ENCODE measurements around the gene FGD4.

DNA sequence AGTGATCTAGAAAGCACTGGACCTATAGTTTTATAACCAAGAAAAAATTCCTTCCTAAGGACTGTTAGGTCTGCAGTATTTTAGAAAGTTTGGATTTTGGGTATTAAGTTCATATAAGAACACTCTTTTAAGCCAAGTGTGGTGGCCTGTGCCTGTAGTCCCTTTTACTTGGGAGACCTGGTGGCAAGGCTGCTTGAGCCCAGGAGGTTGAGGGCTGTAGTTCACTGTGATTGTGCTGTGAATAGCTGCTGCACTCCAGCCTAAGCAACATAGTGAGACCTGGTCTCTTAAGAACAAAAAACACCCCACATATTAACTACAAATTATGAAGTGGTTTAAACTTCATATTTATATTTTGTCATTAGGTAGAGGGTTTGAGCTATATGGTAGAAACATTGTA lies 289.4 kb downstream of the FGD4 start:
- TF ChIP-seq TOX (CRISPR knock-in tag; IDR thresholded peaks at IDR 0.05; ENCODE audit: borderline replicate concordance): no peak
- TF ChIP-seq PATZ1 (CRISPR knock-in tag; IDR thresholded peaks at IDR 0.05; ENCODE audit: borderline replicate concordance): no peak
- no peak for TF ChIP-seq ZNF8 (CRISPR knock-in tag; IDR thresholded peaks at IDR 0.05)
- no peak for TF ChIP-seq ESRRG (CRISPR knock-in tag; IDR thresholded peaks at IDR 0.05)
- no peak for TF ChIP-seq RARB (CRISPR knock-in tag; IDR thresholded peaks at IDR 0.05)
- TF ChIP-seq PPARA (CRISPR knock-in tag; IDR thresholded peaks at IDR 0.05; ENCODE audit: borderline replicate concordance): no peak
- TF ChIP-seq, protein P1, sequence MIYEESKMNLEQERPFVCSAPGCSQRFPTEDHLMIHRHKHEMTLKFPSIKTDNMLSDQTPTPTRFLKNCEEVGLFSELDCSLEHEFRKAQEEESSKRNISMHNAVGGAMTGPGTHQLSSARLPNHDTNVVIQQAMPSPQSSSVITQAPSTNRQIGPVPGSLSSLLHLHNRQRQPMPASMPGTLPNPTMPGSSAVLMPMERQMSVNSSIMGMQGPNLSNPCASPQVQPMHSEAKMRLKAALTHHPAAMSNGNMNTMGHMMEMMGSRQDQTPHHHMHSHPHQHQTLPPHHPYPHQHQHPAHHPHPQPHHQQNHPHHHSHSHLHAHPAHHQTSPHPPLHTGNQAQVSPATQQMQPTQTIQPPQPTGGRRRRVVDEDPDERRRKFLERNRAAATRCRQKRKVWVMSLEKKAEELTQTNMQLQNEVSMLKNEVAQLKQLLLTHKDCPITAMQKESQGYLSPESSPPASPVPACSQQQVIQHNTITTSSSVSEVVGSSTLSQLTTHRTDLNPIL (CRISPR knock-in tag; IDR thresholded peaks at IDR 0.05; ENCODE audit: low read depth): no peak
- no peak for TF ChIP-seq ZFP30 (CRISPR knock-in tag; IDR thresholded peaks at IDR 0.05)
- no peak for TF ChIP-seq ARNTL (CRISPR knock-in tag; IDR thresholded peaks at IDR 0.05; ENCODE audit: borderline replicate concordance, low read depth)
- no peak for TF ChIP-seq ZNF565 (CRISPR knock-in tag; conservative IDR thresholded peaks at IDR 0.05; ENCODE audit: low read depth)
- TF ChIP-seq, protein P2, sequence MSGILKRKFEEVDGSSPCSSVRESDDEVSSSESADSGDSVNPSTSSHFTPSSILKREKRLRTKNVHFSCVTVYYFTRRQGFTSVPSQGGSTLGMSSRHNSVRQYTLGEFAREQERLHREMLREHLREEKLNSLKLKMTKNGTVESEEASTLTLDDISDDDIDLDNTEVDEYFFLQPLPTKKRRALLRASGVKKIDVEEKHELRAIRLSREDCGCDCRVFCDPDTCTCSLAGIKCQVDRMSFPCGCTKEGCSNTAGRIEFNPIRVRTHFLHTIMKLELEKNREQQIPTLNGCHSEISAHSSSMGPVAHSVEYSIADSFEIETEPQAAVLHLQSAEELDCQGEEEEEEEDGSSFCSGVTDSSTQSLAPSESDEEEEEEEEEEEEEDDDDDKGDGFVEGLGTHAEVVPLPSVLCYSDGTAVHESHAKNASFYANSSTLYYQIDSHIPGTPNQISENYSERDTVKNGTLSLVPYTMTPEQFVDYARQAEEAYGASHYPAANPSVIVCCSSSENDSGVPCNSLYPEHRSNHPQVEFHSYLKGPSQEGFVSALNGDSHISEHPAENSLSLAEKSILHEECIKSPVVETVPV (CRISPR knock-in tag; IDR thresholded peaks at IDR 0.05): no peak
- TF ChIP-seq GLIS3 (CRISPR knock-in tag; IDR thresholded peaks at IDR 0.05): no peak
- TF ChIP-seq ZNF70 (CRISPR knock-in tag; IDR thresholded peaks at IDR 0.05): no peak

Data from SK-N-SH treated with all-trans-retinoic acid at 6 μM for 48 hours (cell line).